NB4 (cell line): ENCODE data around the gene NSUN6.

Experiments used
- CTCF ChIP-seq: IDR thresholded peaks from one replicate; pipeline ENCODE4 v1.5.1; 2012; ENCODE audit warnings: low read depth, low read length
- MAX ChIP-seq: IDR thresholded peaks from 2 replicates; pipeline ENCODE4 v1.6.1; 2011; ENCODE audit warnings: low read depth, low read length
- POLR2A ChIP-seq: IDR thresholded peaks from 2 replicates; pipeline ENCODE4 v1.6.1; 2011; ENCODE audit warnings: mild to moderate bottlenecking; ENCODE audit not compliant: insufficient read length; ENCODE audit errors: extremely low read depth

- TF ChIP-seq CTCF (no peak), MAX (no peak), POLR2A (no peak)
These were observed 1.9 kb downstream of the NSUN6 start for GRCh38 chr10:18649364-18649959.
